CD4-positive, alpha-beta T cell treated with Interferon alpha-2 for 1 hour (primary cell): ENCODE measurements around the gene GGNBP2.
A peak's percentile ranks its signal among the peaks of the same experiment; 100 is the strongest.
"Not testable (repeated sequence)": the region's sequence is repeated elsewhere in the genome, so short reads cannot be mapped to it uniquely, and the experiment has no call there.

Source experiments
- DNase-seq, 2 donors: peaks; one replicate each; pipeline ENCODE4 v3.0.0-alpha.2; 2020 to 2022

GGNBP2 gene

DNA sequence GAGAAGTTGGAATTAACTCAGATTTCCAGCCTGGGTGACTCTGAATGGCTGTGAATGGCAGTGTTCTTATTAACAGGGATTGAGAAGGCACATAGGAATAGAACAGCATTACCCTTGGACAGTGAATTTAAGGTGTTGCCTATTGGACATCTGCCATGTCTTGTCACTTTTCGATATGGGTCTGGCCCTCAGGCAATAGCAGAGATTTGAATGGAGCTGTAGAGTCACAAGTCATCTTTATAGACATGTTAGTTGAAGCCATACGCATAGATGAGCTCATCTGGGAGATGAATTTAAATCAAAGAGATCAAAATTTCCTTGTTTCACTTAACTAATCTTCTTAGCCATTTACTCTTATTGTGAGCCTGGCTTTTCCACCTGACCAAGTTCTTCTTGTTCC lies 32.1 kb downstream of the GGNBP2 start:
- DNase-seq, result no peak

DNA sequence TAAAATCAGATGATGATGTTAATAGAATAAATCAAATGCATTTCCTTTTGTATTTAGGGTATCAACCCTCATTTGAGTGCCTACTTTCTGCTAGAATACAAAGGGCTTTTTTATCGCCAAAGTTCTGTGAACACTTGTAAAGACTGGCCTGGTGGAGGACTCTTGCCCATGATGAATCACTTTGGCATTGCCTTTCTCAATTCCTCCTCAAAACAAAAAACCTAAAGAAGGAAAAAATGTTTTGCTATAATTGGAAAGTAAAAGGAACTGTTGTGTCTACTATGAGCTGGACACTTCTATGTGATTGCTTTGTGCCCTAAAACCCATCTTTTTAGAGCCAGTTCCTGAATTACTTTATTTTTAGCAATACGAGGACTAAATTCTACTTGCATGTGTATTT lies 34.0 kb downstream of the GGNBP2 start:
- no peak for DNase-seq

DNA sequence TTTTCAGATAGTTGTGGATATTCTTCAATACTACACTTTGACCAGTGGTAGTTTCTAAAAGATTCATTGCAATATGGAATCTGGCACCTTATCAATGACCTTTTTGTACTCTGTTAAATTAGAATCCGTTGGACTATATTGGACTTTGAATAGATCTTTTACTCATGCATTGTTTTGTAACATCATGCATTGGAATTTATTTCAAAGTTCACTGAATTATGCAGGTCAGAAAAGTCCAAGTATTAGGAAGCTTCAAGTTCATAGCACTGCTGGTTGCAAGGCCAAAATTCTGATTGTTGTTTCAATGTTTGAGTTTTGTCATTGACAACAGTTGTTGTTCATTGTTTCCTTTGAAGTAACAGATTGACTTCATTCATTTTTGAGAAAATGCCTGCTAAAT lies 39.1 kb downstream of the GGNBP2 start:
- DNase-seq, result no peak

DNA sequence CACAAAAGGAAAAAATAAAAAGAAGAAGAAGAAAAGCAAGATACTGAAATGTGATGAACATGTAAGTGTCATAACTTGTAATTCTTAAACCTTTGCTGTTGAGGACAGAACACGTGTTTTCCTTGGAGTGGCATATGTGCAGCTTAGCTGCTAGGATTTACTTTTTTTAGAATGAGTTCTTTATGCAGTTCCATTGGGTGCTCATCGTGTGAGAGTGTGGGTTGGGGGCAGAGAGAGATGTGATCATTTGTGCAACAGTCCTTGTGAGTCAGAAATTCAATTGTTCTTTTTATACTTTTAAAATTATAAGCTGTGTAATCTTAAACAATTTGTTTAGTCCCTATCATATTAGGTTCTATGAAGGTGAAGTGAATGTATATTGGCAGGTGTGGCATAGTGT lies 41.4 kb downstream of the GGNBP2 start:
- DNase-seq, result no peak

DNA sequence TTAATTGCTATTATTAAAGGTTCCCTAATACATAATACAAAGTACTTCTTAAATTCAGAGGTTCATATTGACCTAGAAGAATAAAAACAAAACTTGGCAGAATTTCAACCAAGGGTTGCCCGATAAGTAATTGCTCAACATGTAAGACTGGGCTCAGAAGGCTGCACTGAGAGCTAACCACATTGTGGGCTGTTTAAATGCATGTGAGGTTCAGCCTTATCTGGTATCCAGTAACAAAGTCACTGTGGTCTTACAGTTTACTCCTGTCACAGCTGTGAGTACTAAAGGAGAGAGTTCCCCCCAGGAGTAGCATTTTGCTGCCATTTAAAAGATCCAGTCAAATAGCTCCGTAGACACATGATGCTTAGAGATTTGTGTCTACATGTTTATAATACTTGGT lies 45.4 kb downstream of the GGNBP2 start:
- DNase-seq, result no peak

DNA sequence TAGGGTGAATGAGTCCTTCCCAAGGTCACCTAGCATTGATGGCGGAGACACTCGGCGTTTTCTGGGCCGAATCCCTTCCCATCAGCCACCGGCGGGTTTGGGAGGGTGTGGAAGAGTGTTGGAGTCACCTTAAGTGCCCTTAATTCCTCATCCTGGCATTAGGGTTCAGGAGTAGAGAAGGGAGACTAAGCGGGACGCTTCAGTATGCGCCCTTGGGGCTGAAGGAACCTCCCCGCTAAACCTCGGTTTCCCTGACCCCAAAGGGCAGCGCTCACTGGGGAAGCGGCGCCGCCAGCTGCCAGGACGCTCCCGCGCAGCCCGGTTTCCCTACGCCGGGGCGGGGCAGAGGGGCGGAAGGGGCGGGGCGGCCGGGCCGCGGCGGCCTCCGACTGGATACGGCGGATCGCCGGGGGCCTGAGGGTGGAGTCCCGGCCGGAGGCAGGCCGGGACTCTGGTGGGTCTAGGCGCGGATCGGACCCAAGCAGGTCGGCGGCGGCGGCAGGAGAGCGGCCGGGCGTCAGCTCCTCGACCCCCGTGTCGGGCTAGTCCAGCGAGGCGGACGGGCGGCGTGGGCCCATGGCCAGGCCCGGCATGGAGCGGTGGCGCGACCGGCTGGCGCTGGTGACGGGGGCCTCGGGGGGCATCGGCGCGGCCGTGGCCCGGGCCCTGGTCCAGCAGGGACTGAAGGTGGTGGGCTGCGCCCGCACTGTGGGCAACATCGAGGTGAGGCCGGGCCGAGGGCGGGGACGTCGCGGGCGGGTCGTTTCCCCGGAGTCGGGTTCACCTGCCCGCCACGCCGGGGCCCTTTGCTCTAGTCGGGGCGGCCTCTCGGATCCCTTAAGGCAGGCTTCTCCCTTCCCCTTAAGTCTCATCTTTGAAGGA lies 47.0 kb downstream of the GGNBP2 start, which contains the start of gene DHRS11:
Gene DHRS11 (plus strand): TSS at position 446 of the 882 bp plus-strand sequence. CDS start 131 bp downstream, at position 577.
- DNase-seq, result peak; percentile 60 to 80

DNA sequence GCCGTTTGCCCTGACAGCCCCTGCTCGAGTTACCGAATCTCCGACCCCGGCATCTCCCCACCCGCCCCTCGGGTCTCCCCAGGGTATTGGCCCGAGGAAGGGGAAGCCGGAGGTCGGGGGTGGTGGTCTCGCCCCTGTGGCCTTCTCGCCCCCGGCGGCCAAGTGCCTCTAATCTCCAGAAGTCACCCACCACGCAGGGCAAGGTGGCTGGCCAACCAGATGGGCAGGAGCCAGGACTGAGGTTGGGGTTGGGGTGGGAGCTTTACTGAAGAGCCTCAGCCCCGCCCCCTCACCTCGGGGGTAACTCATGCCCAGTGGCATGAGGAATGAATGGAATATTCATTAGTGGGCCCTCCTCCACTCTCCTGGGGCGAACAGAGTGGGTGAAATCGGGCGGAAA lies 47.6 kb downstream of the GGNBP2 start:
- no peak for DNase-seq

DNA sequence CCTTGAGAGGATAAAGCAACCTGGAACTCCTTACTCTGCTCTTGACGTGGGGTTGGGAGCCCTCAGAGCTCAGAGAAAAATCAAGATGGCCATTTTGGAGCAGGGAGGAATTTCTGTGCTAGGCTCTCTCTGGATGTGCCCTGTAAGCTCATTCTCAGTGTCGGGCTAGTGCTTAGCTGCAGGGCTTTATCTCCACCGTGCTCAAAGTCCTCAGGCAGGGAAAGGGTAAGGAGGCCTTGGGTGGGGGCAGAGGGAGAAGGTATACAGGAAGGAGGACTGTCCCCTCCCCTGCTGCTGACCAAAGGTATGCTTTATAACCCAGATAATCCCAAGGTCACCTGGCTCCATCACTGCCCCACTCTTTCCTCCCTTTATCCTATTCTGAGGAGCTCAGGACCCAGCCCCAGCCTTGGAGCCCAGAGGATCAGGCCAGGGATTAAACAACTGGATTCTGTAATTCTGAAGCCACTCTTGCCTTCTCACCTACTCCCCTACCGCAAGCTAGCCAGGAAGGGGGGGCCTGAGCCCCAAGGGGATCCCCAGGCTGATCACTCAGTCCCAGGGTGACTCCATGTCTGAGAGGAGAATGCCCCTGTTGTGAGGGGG lies 48.1 kb downstream of the GGNBP2 start:
- DNase-seq, result no peak

DNA sequence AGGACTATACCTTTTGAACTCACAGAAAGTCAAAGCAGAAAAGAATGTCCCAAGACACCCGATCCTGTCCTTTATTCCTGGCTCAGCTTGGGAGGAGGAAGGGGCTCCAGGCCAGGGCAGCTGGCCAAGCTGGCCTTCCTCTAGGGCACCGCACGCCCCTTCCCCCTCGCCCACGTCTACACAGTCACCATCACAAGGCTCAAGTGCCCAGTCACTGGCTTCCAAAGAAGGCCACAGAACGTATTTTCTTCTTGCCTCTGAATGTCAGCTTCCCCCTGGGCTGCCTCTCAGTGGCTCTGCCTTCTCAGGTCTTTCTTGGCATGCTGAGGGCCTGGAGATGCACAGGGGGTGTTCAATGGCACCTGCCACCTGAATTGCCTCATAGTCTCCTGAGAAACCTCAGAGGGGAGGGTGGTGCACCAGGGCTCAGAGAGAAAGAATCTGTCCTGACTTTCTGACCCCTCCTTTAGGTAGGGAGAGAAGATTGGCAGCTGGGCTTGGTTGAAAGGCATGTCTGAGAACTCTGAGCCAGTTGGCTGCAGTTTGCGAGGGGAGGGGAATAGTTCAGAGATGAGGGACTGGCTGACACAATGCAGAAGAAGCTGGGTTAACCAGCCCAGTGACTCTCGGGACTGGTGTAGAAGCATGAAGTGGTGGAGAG lies 49.1 kb downstream of the GGNBP2 start:
- DNase-seq, result no peak

DNA sequence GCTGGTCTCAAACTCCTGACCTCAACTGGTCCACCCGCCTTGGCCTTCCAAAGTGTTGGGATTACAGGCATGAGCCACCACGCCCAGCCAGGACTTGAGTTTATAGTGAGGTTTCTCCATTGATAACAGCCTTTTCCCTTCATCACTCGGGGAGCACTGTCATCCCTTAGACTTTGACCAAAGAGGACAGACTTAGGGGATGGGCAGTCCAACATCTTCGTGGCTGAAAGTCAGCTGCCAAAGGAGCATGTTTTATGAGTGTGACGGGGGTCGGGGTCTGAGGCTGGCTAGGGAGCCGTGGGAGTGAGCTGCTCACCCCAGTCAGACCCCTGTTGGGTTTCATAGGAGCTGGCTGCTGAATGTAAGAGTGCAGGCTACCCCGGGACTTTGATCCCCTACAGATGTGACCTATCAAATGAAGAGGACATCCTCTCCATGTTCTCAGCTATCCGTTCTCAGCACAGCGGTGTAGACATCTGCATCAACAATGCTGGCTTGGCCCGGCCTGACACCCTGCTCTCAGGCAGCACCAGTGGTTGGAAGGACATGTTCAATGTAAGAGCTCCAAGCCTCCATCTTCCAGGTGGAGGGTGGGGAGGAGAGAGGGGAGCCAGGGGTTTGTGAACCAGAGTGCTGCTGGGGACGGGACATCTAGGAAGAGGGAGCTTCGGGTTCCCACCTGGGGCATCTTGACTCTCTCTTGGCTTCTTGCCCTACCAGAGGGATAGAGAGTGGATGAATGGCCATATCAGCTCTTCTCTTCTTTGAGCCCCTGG lies 50.1 kb downstream of the GGNBP2 start:
- no peak for DNase-seq

DNA sequence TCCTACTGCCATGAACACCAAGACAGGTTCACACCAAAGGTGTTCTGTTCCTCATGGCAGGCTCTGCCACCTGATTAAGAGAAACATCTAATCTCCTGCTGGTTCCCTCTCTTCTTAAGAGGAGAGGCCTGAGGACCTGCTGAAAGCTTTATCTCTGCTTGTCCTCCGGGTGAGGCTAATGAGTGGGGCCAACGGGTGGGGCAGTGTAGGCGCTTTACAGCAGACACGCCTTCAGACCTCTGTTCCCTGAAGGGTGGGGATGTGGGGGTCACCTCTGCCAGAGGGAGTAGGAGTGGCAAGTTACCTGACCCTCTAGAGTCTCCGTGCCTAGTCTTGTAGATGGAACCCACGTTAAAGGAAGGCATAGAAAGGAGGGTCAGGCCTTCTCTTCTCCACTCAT lies 52.5 kb downstream of the GGNBP2 start:
- no peak for DNase-seq

DNA sequence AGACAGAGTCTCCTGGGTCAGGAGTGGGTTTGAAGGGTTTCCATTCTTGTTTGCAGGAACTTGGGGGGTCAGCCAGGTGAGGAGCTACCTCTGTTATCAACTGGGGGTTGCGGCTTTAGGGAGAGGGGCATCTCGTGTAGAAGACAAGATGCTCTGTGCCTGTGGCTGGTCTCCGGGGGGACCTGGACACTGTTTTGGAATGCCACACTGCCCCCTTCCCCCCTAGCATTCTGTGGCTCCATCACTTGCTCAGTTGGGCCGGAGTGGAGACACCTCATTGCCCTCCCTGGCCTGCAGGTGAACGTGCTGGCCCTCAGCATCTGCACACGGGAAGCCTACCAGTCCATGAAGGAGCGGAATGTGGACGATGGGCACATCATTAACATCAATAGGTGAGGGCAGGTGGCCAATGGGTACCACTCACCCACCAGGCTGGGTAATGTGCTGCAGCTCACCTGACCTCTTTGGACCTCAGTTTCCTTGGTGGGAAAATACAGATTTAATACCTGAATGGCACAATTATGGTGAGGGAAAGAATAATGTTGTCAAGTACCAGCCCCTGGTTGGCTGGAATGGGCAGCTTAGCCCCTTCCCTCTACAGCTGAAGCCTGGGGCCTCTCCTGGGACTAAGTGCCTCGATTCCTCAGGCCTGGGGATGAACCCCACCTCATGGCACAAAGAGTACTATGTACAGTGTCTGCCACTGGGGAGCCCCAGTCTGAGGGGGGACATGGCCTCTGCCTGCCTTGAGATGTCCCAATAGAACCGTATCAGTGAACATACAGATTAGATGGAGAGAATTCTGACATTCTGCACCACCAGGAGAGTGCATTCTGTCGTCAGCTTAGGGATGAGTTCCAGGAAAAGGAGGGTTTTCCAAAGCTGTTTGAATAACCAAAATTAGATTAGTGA lies 53.4 kb downstream of the GGNBP2 start:
- no peak for DNase-seq

DNA sequence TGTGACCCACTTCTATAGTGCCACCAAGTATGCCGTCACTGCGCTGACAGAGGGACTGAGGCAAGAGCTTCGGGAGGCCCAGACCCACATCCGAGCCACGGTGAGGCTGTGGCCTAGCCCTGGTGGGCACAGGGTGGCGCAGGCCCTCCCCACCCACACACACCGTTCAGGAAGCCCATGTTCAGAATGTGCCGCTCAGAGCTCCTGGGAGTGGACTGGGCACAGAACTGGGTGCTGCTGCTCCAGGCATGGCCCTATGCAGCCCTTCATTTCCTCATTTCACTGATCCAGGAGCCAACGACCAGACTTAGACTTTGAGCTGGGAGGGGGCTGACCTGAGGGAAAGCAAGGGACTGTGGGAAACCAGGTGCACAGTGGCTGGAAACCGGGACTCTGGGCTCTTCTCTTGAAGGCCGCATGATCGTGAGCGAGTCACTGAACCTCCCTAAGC lies 54.3 kb downstream of the GGNBP2 start:
- no peak for DNase-seq

DNA sequence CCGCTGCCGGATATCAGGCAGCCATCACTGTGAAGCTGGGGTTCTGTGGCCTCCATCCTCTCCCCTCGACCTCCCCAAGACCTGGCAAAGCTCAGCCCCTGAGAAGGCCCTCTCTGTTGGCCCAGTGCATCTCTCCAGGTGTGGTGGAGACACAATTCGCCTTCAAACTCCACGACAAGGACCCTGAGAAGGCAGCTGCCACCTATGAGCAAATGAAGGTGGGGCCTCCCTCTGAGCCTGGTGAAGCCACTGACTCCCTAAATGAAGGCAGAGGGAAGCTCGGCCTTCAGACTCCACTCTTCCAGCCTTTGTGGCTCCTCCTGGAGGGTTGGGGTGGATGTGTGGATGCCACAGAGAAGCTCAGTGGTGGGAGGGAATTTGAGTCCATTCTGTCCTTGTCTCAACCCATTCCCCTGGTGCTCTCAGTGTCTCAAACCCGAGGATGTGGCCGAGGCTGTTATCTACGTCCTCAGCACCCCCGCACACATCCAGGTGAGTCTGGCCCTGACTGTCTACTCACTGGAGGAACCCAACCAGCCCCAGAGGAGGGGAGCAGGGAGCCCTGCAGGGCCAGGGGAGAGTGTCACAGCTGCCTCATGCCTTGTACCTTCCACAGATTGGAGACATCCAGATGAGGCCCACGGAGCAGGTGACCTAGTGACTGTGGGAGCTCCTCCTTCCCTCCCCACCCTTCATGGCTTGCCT lies 55.0 kb downstream of the GGNBP2 start:
- no peak for DNase-seq

DNA sequence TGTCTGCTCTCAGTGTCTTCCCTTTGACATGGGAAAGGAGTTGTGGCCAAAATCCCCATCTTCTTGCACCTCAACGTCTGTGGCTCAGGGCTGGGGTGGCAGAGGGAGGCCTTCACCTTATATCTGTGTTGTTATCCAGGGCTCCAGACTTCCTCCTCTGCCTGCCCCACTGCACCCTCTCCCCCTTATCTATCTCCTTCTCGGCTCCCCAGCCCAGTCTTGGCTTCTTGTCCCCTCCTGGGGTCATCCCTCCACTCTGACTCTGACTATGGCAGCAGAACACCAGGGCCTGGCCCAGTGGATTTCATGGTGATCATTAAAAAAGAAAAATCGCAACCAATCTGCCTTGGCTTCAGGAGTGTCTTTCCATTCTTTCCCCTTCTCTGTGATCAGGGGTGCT lies 55.7 kb downstream of the GGNBP2 start:
- DNase-seq, result no peak

DNA sequence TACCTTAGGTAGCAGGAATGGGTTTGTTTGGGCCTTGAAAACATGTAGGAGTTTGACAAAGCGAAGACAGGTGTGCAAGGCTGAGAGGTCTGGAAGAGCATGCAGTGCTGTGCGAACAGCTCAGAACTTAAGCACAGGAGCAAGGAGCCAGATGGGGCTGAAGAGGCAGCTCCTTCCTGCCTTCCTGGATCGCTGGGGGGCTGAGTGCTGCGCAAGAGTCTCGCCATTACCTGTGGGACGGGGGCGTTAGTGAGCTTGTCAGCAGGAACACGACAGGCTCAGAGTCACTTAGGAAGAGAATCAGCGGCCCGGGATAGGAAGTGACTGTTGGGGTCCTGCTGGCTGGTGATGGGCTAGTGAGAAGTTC lies 56.2 kb downstream of the GGNBP2 start:
- no peak for DNase-seq

DNA sequence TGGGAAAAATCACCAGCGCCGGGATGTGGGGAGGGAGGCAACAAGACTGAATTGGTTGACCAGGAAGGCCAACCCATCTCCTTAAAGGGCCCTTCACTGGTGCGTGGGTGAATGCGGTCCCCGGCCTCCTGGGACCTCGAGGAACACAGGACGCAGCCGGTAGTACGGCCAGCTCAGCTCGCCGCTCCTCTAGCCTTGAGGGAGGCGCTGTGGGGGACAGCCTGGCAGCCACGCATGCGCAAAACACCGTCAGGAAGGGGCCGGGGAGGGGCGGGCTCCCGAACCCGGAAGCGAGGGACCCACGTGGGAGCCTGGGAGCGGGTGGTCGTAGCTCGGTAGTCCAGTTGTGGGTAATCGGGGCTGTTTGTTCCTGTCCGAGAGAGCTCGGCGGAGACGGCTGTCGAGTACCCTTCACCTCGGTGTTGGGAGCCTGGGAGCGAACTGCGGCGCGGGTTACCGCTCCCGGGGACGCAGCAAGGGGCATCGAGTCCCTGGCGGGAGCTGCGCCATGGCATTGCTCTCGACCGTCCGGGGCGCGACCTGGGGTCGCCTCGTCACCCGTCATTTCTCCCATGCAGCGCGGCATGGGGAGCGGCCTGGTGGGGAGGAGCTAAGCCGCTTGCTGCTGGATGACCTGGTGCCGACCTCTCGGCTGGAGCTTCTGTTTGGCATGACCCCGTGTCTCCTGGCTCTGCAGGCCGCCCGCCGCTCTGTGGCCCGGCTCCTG lies 56.7 kb downstream of the GGNBP2 start, which contains the start of gene MRM1:
Gene MRM1 (plus strand): TSS at position 281 of the 727 bp plus-strand sequence. CDS start 228 bp downstream, at position 509.
- peak; percentile 91 to 92 for DNase-seq

DNA sequence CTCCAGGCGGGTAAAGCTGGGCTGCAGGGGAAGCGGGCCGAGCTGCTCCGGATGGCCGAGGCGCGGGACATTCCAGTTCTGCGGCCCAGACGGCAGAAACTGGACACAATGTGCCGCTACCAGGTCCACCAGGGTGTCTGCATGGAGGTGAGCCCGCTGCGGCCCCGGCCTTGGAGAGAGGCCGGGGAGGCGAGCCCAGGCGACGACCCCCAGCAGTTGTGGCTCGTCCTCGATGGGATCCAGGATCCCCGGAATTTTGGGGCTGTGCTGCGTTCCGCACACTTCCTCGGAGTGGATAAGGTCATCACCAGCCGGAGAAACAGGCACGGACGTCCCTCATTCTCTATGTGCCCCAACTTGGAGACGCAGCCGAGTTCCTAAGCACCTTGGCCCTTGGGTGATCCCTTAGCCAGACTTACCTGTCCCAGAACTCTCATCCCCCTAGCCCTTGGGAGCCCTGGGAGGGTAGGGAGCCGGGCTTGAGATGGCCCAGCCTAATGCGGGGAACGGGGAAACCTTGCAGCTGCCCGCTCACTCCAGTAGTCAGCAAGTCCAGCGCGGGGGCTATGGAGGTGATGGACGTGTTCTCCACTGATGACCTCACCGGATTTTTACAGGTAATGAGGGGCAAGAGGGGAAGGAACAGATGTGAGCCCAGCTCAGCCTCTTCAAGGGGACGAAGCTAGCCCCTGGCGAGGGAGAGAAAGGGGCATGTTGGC lies 57.5 kb downstream of the GGNBP2 start:
- DNase-seq, result no peak

DNA sequence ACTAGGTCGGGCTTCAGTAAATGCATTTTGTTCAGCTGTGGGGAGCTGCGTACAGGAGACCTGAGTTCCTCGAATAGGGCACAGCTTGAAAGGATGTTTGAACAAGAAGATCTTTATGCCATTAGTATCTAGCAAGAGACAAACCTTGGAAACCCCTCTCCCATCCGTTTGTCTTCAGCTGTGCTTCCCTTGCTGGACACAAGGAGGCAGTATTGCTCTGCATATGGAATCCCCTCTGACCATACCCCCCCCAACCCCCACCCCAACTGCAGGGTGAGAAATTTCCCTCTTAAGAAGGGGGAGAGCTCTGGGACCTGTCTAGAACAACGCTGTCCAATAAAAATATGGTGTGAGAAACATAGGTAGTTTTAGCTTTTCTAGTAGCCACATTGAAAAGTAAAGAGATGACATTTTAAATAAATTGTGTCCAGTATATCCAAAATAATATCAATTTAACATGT lies 58.2 kb downstream of the GGNBP2 start:
- DNase-seq, result peak; percentile 73 to 84

DNA sequence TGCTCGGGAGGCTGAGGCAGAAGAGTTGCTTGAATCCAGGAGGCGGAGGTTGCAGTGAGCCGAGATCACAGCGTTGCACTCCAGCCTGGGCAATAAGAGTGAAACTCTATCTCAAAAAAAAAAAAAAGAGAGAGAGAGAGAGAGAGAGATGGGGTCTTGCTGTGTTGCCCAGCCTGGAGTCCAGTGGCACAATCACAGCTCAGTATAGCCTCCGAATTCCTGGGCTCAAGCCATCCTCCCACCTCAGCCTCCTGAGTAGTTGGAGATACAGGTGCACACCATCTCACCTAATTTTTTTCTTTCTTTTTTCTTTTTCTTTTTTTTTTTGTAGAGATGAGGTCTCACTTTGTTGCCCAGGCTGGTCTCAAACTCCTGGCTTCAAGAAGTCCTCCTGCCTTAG lies 60.3 kb downstream of the GGNBP2 start:
- DNase-seq, result not testable (repeated sequence)
